Metanephros (tissue), 2 donors: ENCODE measurements around the gene LGALS16. TPM values are rescaled to one million over a fixed set of nuclear protein-coding genes. Genes with fewer than 3 reads are reported as not detected.

ENCODE experiments used
- small RNA-seq: library from RNA; depleted of rRNA; stranded (forward); fragments of <200 nt; gene quantifications from one replicate; pipeline ENCODE3, GENCODE V24; 2014; ENCODE audit warnings: low replicate concordance
- total RNA-seq: library from RNA; depleted of rRNA; stranded (reverse); fragments of >200 nt; gene quantifications from one replicate; pipeline ENCODE4 v1.2.3, GENCODE V29; 2014

LGALS16 gene, protein sequence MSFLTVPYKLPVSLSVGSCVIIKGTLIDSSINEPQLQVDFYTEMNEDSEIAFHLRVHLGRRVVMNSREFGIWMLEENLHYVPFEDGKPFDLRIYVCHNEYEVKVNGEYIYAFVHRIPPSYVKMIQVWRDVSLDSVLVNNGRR
- not detected for total RNA-seq

DNA sequence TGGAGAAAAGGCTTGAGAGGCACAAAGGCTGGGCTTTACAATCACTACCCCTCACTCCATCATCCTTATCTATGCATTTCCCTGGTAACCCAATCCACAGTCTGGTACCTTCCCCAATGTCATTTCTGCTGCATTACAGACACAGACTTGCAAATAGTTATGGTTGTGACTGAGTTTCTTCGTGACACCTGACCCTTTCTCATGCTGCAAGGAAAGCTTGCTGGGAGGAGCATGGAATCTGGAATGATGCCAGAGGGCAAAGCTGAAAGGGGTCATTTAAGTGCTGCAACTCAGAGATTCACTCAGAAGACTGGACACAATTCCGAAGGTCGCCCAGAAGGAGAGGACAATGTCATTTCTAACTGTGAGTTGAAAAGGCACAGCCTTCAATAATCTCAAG lies at the start of gene LGALS16:
Gene LGALS16, plus strand, starts transcription at position 301 of the 400 bp plus-strand sequence. Its CDS starts 49 bp downstream, at position 350.

DNA sequence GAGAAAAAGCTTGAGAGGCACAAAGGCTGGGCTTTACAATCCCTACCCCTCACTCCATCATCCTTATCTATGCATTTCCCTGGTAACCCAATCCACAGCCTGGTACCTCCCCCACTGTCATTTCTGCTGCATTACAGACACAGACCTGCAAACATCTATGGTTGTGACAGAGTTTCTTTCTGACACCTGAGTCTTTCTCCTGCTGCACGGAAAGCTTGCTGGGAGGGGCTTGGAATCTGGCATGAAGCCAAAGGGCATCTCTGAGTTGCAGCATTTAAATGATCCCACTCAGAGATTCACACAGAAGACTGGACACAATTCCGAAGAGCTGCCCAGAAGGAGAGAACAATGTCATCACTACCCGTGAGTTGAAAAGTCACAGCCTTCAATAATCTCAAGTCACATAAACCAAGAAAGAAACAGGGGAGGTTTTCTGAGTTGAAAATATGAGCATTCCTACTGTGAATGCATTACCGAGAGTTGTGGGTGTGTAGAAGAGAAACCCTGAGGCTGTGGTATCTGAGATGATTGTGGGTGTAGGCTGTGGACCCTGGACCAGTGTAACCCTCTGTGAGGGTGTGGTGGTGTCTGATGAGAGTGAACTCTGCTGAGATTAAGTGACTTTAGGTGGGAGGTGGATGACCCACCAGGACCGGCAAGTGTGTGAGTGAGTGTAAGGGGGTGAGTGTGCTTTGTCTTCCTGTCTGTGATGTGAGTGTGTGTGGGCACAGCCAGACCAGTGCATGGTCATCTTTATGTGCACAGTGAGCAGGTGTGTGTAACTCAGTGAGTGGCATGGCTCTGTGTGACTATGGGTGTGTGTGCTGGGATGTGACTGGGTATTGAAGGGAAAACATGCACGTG lies 48.7 kb downstream of the LGALS16 start, which contains the start of gene LGALS14:
Gene LGALS14, plus strand, starts transcription at position 301 of the 864 bp plus-strand sequence. Its CDS starts 48 bp downstream, at position 349.

Small RNA genes within 50 kb of the gene (small RNA-seq; reads per million reads assigned to genes)
- gene AC005176.2, result not detected
- not detected for gene RPS29P27
- not detected for gene RPS29P30

Other genes starting within 250 kb of the LGALS16 start
- gene ZFP36, start 249.1 kb upstream of the LGALS16 start, total RNA-seq, result 56.6 TPM
- 76.6 TPM for gene PLEKHG2, start 243.2 kb upstream of the LGALS16 start, total RNA-seq
- 259 TPM for gene RPS16, start 220.0 kb upstream of the LGALS16 start, total RNA-seq
- 57.6 TPM for gene SUPT5H, start 210.3 kb upstream of the LGALS16 start, total RNA-seq
- 43.8 TPM for gene TIMM50, start 175.1 kb upstream of the LGALS16 start, total RNA-seq
- gene DLL3, start 157.0 kb upstream of the LGALS16 start, total RNA-seq, result 0.35 TPM
- gene SELENOV, start 140.8 kb upstream of the LGALS16 start, total RNA-seq, result 4.7 TPM
- 4.7 TPM for gene EID2B, start 123.1 kb upstream of the LGALS16 start, total RNA-seq
- gene EID2, start 115.8 kb upstream of the LGALS16 start, total RNA-seq, result 13.2 TPM
- not detected for gene LGALS13, start 53.4 kb upstream of the LGALS16 start, total RNA-seq
- gene LGALS14, start 48.6 kb downstream of the LGALS16 start, total RNA-seq, result not detected
- gene CLC, start 82.1 kb downstream of the LGALS16 start, total RNA-seq, result 4.4 TPM
- gene LEUTX, start 122.9 kb downstream of the LGALS16 start, total RNA-seq, result not detected
- gene DYRK1B, start 178.2 kb downstream of the LGALS16 start, total RNA-seq, result 42.7 TPM
- gene FBL, start 190.5 kb downstream of the LGALS16 start, total RNA-seq, result 203 TPM